Calu3 (cell line): ENCODE data around the gene DCST2. TPM values are rescaled to one million over a fixed set of nuclear protein-coding genes. Genes with fewer than 3 reads are reported as not detected.

Experiments
- BruUV-seq: library from RNA; stranded (reverse); fragments of 400-500 nt; replicated peaks from 2 replicates; lab custom pipeline; 2021; lab: Mats Ljungman, UMichigan
- CTCF ChIA-PET: fragments of 300-600 bp; sonication (Branson Sonifier 250); formaldehyde crosslinking; loops from one replicate; lab custom pipeline; 2022; ENCODE audit warnings: antibody characterized with exemption; lab: Charles Lee
- DNase-seq: peaks from one replicate; pipeline ENCODE4 v3.0.0; 2022
- H3K27ac Mint-ChIP-seq: one replicate; pipeline ENCODE4 v1.8.0; 2022; ENCODE audit warnings: mixed read lengths; ENCODE audit not compliant: unreplicated experiment
- H3K27me3 Mint-ChIP-seq: one replicate; pipeline ENCODE4 v1.8.0; 2022; ENCODE audit warnings: mixed read lengths; ENCODE audit not compliant: unreplicated experiment
- H3K36me3 Mint-ChIP-seq: one replicate; pipeline ENCODE4 v1.8.0; 2022; ENCODE audit warnings: mild to moderate bottlenecking, moderate library complexity, mixed read lengths; ENCODE audit not compliant: insufficient read depth, unreplicated experiment
- H3K4me1 Mint-ChIP-seq: one replicate; pipeline ENCODE4 v1.8.0; 2022; ENCODE audit warnings: mild to moderate bottlenecking, low read depth, mixed read lengths; ENCODE audit not compliant: unreplicated experiment
- H3K4me3 Mint-ChIP-seq: one replicate; pipeline ENCODE4 v1.8.0; 2022; ENCODE audit warnings: mild to moderate bottlenecking, low read depth, moderate library complexity, mixed read lengths; ENCODE audit not compliant: unreplicated experiment
- H3K9me3 Mint-ChIP-seq: one replicate; pipeline ENCODE4 v1.8.0; 2022; ENCODE audit warnings: low read depth, mixed read lengths; ENCODE audit not compliant: unreplicated experiment
- CTCF ChIP-seq: fragments of 200-600 bp; IDR thresholded peaks from one replicate; pipeline ENCODE4 v1.8.0; 2022; ENCODE audit warnings: antibody characterized with exemption; ENCODE audit not compliant: unreplicated experiment
- intact Hi-C: fragments of 100-400 bp; cut with micrococcal nuclease; formaldehyde crosslinking; loops from one replicate; pipeline ENCODE4 v1.10.0; 2022; ENCODE audit not compliant: unreplicated experiment
- total RNA-seq: library from RNA; stranded (reverse); gene quantifications from 2 replicates; pipeline ENCODE4 v1.2.3, GENCODE V29; 2022

The DCST2 gene
- total RNA-seq, 1 experiment from 2014 or later = 1.4 TPM

- peak; percentile 49 for TF ChIP-seq CTCF
- no TSS peak for BruUV-seq
- peaks cover 34% of the 10 kb centered on the region for H3K4me1 Mint-ChIP-seq
- DNase-seq = peak; percentile 84
- H3K4me3 Mint-ChIP-seq = no peak overlapping the region
- no peaks in the 10 kb centered on the region for H3K27me3 Mint-ChIP-seq
- CTCF ChIA-PET = interaction anchor here (0.5 to 3.3 kb wide), 17 partner anchors 8 to 307 kb away, joined by 3 to 26 read pairs (median 3); partner anchors contain the start of genes CLK2, KRTCAP2, PBXIP1 and PYGO2
- intact Hi-C loops = loop anchor here (5.0 kb wide), 1 partner anchor 37 kb away; no protein-coding TSS in a partner anchor
- H3K36me3 Mint-ChIP-seq = peaks cover 3% of the 10 kb centered on the region
- H3K27ac Mint-ChIP-seq = no peak overlapping the region
- no peaks in the 10 kb centered on the region for H3K9me3 Mint-ChIP-seq
Observed at GRCh38 chr1:155044812-155045657, 11.5 kb upstream of the DCST2 start.

- Mint-ChIP-seq H3K27me3 (no peaks in the 10 kb centered on the region), H3K4me3 (no peak overlapping the region), H3K9me3 (no peaks in the 10 kb centered on the region), H3K36me3 (no peaks in the 10 kb centered on the region), H3K4me1 (peaks cover 27% of the 10 kb centered on the region), H3K27ac (no peak overlapping the region)
- no peak for TF ChIP-seq CTCF
- CTCF ChIA-PET = interaction anchor here (0.6 to 3.3 kb wide), 14 partner anchors 8 to 306 kb away, joined by 3 to 26 read pairs (median 4); partner anchors contain the start of genes PBXIP1, PMVK and PYGO2
- intact Hi-C loops = no loop called here
- no peak for DNase-seq
- no TSS peak for BruUV-seq
Observed at GRCh38 chr1:155044365-155044764, 10.8 kb upstream of the DCST2 start.

- no TSS peak for BruUV-seq
- no peak overlapping the region for H3K27ac Mint-ChIP-seq
- no peaks in the 10 kb centered on the region for H3K9me3 Mint-ChIP-seq
- H3K36me3 Mint-ChIP-seq = no peaks in the 10 kb centered on the region
- no peaks in the 10 kb centered on the region for H3K27me3 Mint-ChIP-seq
- no peak overlapping the region for H3K4me3 Mint-ChIP-seq
- DNase-seq = no peak
- CTCF ChIA-PET = interaction anchor here (0.7 to 3.3 kb wide), 7 partner anchors 18 to 107 kb away, joined by 3 to 26 read pairs (median 3); partner anchors contain the start of genes PMVK and PYGO2
- no peak for TF ChIP-seq CTCF
- intact Hi-C loops = no loop called here
- peaks cover 30% of the 10 kb centered on the region for H3K4me1 Mint-ChIP-seq
Observed at GRCh38 chr1:155043793-155044192, 10.2 kb upstream of the DCST2 start.

- Mint-ChIP-seq H3K9me3 (no peaks in the 10 kb centered on the region), H3K36me3 (no peaks in the 10 kb centered on the region), H3K27me3 (no peaks in the 10 kb centered on the region), H3K4me1 (peaks cover 35% of the 10 kb centered on the region), H3K27ac (no peak overlapping the region), H3K4me3 (no peak overlapping the region)
- intact Hi-C loops = no loop called here
- no peak for DNase-seq
- TF ChIP-seq CTCF = no peak
- CTCF ChIA-PET = interaction anchor here (0.7 to 3.3 kb wide), 7 partner anchors 11 to 107 kb away, joined by 3 to 26 read pairs (median 3); partner anchors contain the start of genes PMVK and PYGO2
- BruUV-seq = no TSS peak
Observed at GRCh38 chr1:155043301-155043702, 9.7 kb upstream of the DCST2 start.
